Mucosa of rectum (tissue), 2 donors: ENCODE measurements around the gene IDI1.
"Not testable (repeated sequence)": the region's sequence is repeated elsewhere in the genome, so short reads cannot be mapped to it uniquely, and the experiment has no call there.

Experiments used
- H3K27ac ChIP-seq, 2 donors: one replicate each; pipeline ENCODE4 v1.7.0; 2013; ENCODE audit warnings: inconsistent platforms in 2 of 2, low read depth in 2 of 2, low read length in 2 of 2
- H3K27me3 ChIP-seq, 2 donors: one replicate each; pipeline ENCODE4 v1.7.0; 2013; ENCODE audit warnings: low read length in 2 of 2; ENCODE audit not compliant: control insufficient read depth in 2 of 2, insufficient read depth in 2 of 2
- H3K36me3 ChIP-seq, 2 donors: one replicate each; pipeline ENCODE4 v1.7.0; 2013; ENCODE audit warnings: low read length in 2 of 2; ENCODE audit not compliant: control insufficient read depth in 2 of 2, insufficient read depth in 2 of 2
- H3K4me1 ChIP-seq, 2 donors: one replicate each; pipeline ENCODE4 v1.7.0; 2013; ENCODE audit warnings: low read length in 2 of 2, mild to moderate bottlenecking in 1 of 2; ENCODE audit not compliant: control insufficient read depth in 2 of 2, insufficient read depth in 2 of 2
- H3K4me3 ChIP-seq, 2 donors: one replicate each; pipeline ENCODE4 v1.7.0; 2013; ENCODE audit warnings: low read length in 2 of 2
- H3K9ac ChIP-seq, 2 donors: one replicate each; pipeline ENCODE4 v1.7.0; 2013; ENCODE audit warnings: low read length in 2 of 2, low read depth in 1 of 2, mild to moderate bottlenecking in 1 of 2
- H3K9me3 ChIP-seq, 2 donors: one replicate each; pipeline ENCODE4 v1.7.0; 2013; ENCODE audit warnings: low read length in 2 of 2; ENCODE audit not compliant: control insufficient read depth in 2 of 2
- donor health status: healthy.
- donor health status: Normal muscosa, but diverticular disease.

IDI1 gene

DNA sequence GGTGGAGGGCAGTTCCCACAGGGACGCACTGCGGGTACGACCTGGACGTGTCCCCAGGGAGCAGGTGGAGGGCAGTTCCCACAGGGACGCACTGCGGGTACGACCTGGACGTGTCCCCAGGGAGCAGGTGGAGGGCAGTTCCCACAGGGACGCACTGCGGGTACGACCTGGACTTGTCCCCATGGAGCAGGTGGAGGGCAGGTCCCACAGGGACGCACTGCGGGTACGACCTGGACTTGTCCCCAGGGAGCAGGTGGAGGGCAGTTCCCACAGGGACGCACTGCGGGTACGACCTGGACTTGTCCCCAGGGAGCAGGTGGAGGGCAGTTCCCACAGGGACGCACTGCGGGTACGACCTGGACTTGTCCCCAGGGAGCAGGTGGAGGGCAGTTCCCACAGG lies 10.2 kb downstream of the IDI1 start:
- H3K9me3 ChIP-seq, H3K27me3 ChIP-seq, H3K9ac ChIP-seq, H3K27ac ChIP-seq, H3K4me1 ChIP-seq, H3K4me3 ChIP-seq: not testable (repeated sequence)
- H3K36me3 ChIP-seq = peaks cover 26 to 47% of the 10 kb centered on the region in 2 donors

DNA sequence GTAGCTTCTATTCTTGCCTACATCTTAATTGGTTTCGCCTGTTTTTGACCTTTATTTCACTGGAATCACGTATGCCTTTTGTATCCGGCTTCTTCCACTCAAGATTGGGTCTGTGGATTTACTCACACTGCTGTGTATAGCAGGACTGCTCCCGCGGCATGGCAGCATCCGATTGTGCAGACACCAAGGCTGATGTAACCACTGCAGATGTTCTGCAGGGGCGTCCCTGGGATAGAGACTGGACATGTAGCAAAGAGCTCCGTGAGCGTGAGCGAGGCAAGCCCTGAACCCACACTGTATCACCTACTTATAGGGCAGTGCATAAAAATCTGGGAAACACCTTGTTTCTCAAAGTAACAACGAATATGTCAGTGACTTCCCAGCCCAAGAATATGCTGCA lies 11.8 kb downstream of the IDI1 start:
- Histone ChIP-seq H3K27me3 (no peaks in the 10 kb centered on the region), H3K4me3 (no peak overlapping the region), H3K9ac (no peak overlapping the region), H3K4me1 (no peaks in the 10 kb centered on the region), H3K27ac (no peak overlapping the region), H3K36me3 (peaks cover 22 to 36% of the 10 kb centered on the region in 2 donors), H3K9me3 (no peaks in the 10 kb centered on the region)

DNA sequence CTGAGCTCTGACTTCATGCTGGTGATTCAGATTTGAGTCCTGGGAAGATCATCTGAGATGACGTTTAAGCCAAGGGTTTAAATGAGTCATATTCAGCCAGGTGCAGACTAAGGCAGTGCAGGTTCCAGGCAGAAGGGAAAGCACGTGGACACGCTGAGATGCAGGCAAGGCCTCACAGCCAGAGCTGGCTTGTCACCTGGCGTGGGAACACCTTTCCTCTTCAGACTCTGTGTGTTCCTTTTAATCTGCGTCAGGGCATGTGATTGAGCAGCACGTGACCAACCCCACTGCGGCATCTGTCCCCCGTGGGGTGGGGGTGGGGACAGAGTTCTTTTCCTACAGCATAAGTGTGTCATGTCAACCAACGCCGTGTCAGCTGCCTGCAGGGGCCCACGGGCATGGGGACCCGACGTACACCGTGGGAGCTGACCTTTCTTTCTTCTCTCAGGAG lies 12.6 kb downstream of the IDI1 start:
- Histone ChIP-seq H3K9ac (no peak overlapping the region), H3K36me3 (peaks cover 20 to 34% of the 10 kb centered on the region in 2 donors), H3K4me3 (no peak overlapping the region), H3K27ac (no peak overlapping the region), H3K9me3 (no peaks in the 10 kb centered on the region), H3K27me3 (no peaks in the 10 kb centered on the region), H3K4me1 (no peaks in the 10 kb centered on the region)

DNA sequence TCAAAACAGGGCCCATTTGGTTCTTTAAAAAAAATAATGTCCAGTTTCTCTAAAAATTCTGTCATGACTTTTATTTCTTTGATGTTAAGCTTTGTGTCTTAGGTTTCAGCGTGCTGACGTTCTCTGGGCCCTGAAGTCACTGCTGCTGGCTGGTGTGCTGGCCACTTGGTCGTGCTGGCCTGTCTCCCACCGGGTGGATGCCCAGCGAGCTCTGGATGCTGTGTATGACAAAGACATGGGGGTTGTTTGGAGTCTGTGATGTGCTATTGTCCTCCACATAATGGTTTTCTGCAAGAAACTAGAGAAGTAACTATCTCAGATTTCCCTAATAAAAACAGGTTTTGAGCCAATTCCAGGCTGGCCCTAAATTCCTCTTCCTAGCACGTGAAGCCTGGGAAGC lies 13.7 kb downstream of the IDI1 start:
- Histone ChIP-seq H3K4me1 (no peaks in the 10 kb centered on the region), H3K27me3 (no peaks in the 10 kb centered on the region), H3K27ac (no peak overlapping the region), H3K9ac (no peak overlapping the region), H3K4me3 (no peak overlapping the region), H3K9me3 (no peaks in the 10 kb centered on the region), H3K36me3 (peaks cover 13 to 23% of the 10 kb centered on the region in 2 donors)

DNA sequence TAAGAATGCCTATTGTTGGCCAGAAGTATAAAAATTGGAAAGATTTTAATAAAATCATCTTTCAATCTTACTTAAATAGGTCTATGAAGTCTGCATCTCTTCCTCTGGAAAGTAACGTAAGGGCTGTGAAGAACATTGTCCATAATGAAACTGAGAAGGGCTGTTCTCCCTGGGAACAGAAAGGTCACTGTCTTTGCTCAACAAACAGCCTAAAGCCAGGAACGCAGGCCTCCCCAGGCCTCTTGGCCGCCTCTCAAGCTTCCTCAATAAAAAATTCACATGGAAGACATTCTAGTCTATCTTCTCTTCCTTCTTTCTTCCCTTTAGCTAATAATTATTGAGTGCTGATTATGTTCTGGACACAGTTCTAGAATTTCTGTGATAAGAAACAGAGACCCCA lies 14.2 kb downstream of the IDI1 start:
- Histone ChIP-seq H3K4me3 (no peak overlapping the region), H3K9ac (no peak overlapping the region), H3K36me3 (peaks cover 10 to 19% of the 10 kb centered on the region in 2 donors), H3K4me1 (no peaks in the 10 kb centered on the region), H3K27ac (no peak overlapping the region), H3K9me3 (no peaks in the 10 kb centered on the region), H3K27me3 (no peaks in the 10 kb centered on the region)

DNA sequence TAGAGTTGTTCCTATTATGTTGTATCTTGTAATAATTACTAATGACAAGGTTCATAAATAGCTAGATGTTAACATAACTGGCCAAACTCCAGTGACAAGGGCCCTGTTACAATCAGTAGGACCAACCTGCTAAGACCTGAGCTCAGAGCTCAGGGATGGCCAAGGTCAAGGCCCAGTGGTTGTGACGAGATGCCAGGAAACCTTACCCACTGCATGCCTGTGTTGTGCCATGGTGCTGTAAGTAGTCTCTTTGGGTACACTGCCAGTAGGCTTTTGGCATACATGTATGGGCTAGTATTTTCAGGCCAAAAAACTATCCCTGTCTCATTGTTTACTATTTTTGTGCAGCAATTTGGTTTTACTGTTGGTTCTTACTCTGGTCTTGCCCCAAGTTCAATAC lies 15.3 kb downstream of the IDI1 start:
- Histone ChIP-seq H3K27ac (no peak overlapping the region), H3K9ac (no peak overlapping the region), H3K36me3 (peaks cover 6 to 14% of the 10 kb centered on the region in 2 donors), H3K27me3 (no peaks in the 10 kb centered on the region), H3K9me3 (no peaks in the 10 kb centered on the region), H3K4me3 (no peak overlapping the region), H3K4me1 (no peaks in the 10 kb centered on the region)

DNA sequence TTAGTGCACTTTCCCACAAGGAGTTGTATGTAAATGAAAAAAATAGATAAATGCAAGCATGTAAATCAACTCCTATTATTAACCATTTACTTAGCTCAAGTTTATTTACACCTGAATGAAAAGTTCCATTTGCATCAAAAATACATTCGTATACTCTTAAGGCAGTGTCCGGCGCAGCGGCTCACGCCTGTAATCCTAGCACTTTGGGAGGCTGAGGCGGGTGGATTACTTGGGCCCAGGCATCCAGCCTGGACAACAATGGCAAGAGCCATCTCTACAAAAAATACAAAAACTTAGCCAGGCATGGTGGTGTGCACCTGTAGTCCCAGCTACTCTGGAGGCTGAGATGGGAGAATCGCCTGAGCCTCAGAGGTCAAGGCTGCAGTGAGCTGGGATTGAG lies 19.1 kb downstream of the IDI1 start:
- no peaks in the 10 kb centered on the region for H3K4me1 ChIP-seq
- no peak overlapping the region for H3K9ac ChIP-seq
- H3K9me3 ChIP-seq = no peaks in the 10 kb centered on the region
- no peak overlapping the region for H3K4me3 ChIP-seq
- no peak overlapping the region for H3K27ac ChIP-seq
- H3K27me3 ChIP-seq = no peaks in the 10 kb centered on the region
- no peaks in the 10 kb centered on the region for H3K36me3 ChIP-seq

DNA sequence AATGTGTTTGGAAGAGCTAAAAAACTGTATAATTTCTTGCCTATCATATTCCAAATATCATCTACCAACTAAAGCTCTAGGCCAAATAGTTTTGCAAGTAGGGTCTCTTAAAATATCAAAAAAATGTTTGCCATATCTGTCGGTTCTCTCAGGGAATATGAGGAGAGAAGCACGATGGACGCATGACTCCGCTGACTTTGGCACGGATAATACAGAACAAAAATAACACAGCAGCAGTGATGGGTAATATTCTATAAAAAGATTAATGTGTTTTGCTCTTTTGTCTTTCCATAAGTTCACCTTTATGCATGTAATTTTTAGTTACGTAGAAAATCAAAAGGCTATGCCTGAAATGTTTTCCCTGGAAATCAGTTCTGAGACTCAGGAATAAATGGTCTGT lies 22.3 kb downstream of the IDI1 start:
- Histone ChIP-seq H3K27me3 (no peaks in the 10 kb centered on the region), H3K4me3 (no peak overlapping the region), H3K36me3 (no peaks in the 10 kb centered on the region), H3K27ac (no peak overlapping the region), H3K9ac (no peak overlapping the region), H3K9me3 (no peaks in the 10 kb centered on the region), H3K4me1 (no peaks in the 10 kb centered on the region)

DNA sequence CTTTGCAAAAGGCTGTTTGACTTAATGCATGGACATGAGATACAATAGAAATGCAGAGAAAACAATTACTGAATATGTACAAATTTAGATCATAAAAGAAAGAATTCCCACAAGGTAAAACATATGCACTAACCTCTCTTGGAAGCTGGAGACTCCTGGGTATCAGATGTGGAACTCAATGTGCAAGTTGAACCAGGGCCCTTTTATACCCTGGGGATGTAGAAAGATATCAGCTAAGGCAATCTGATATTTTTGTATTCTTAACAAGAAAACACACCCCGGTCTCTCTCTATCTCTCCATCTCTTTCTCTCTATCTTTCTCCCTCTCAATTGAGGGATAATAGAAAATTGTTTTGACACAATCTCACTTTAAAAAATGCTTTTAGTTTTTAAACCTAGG lies 23.2 kb downstream of the IDI1 start, which contains the start of gene IDI2:
TSS of gene IDI2 (minus strand) at position 177 of the 400 bp plus-strand sequence. CDS start 1,136 bp downstream, outside the sequence.
- Histone ChIP-seq H3K27me3 (no peaks in the 10 kb centered on the region), H3K4me1 (no peaks in the 10 kb centered on the region), H3K9ac (no peak within 1 kb of the TSS), H3K36me3 (peaks cover 0 to 1% of the 10 kb centered on the region in 2 donors), H3K9me3 (no peaks in the 10 kb centered on the region), H3K4me3 (no peak within 1 kb of the TSS), H3K27ac (no peak within 1 kb of the TSS)

DNA sequence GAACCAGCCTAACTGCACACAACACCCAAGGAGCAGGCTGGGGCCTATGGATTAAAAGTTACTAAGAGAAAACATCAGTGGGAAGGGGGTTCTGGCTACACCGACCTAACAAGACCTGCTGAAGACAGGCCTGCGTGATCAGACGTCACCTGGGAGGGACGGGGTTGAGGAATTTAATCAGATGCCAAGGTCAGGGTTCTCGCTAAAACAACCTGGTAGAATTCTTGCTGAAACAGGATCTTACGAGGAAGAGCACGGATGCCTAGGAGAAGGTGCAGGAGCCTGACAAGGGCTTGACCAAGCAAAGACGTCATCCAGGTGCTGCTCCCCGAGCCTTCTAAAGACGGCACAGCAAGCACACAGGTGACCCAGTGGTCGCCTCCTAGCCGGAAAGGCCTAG lies 24.8 kb downstream of the IDI1 start:
- H3K4me3 ChIP-seq = no peak overlapping the region
- no peaks in the 10 kb centered on the region for H3K9me3 ChIP-seq
- no peaks in the 10 kb centered on the region for H3K27me3 ChIP-seq
- no peak overlapping the region for H3K9ac ChIP-seq
- no peak overlapping the region for H3K27ac ChIP-seq
- peaks cover 4 to 9% of the 10 kb centered on the region in 2 donors for H3K36me3 ChIP-seq
- no peaks in the 10 kb centered on the region for H3K4me1 ChIP-seq

DNA sequence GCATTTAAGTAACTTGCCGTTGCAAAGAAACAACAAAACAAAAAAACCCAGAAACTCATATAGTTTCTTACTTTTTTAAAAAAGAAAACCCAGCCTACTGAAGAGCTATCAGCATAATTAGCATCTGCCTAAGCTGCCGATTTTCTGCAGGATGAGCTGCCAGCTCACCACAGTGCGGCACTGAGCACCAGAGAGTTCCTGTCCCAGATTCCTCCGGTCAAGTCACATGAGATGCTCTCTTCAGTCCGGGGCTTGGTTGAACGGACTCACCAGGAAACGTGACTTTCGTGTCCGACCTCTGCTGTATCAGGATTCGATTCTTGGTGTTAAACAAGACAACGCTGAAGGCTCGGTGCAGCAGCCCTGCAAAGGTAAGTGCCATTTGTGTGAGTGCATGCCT lies 26.5 kb downstream of the IDI1 start:
- H3K27ac ChIP-seq = no peak overlapping the region
- H3K9me3 ChIP-seq = no peaks in the 10 kb centered on the region
- peaks cover 11 to 13% of the 10 kb centered on the region in 2 donors for H3K36me3 ChIP-seq
- no peaks in the 10 kb centered on the region for H3K27me3 ChIP-seq
- H3K9ac ChIP-seq = no peak overlapping the region
- no peaks in the 10 kb centered on the region for H3K4me1 ChIP-seq
- H3K4me3 ChIP-seq = no peak overlapping the region
